ENCODE data around the gene CBARP. TPM values are rescaled to one million over a fixed set of nuclear protein-coding genes. Genes with fewer than 3 reads are reported as not detected.
A peak's percentile ranks its signal among the peaks of the same experiment; 100 is the strongest.

Gene CBARP
- total and polyA plus RNA-seq, 2 of the 13 experiments (the other 11 are each of a cell fraction or from before 2014, with no cell fraction given), result 1.2 to 1.4 TPM

GRCh38 chr19:1266129-1266915 is 28.5 kb upstream of the CBARP start (continued):
- TF ChIP-seq ZNF782 (CRISPR knock-in tag; IDR thresholded peaks at IDR 0.05; ENCODE audit: borderline replicate concordance) (no peak), MIXL1 (CRISPR knock-in tag; IDR thresholded peaks at IDR 0.05) (no peak; the same call in 1 of the 2 replicates), ZNF616 (CRISPR knock-in tag; IDR thresholded peaks at IDR 0.05; ENCODE audit: low read depth) (0 out of 2 replicates have a peak, but pooled peaks have one; percentile 57), ZNF326 (CRISPR knock-in tag; IDR thresholded peaks at IDR 0.05; ENCODE audit: borderline replicate concordance) (no peak), YEATS4 (CRISPR knock-in tag; IDR thresholded peaks at IDR 0.05; ENCODE audit: borderline replicate concordance) (peak; percentile 62), NFYC (CRISPR knock-in tag; IDR thresholded peaks at IDR 0.05) (peak; percentile 21; the same call in 1 of the 2 replicates), AKAP8 (CRISPR knock-in tag; IDR thresholded peaks at IDR 0.05) (peak; percentile 86; the same call in 1 of the 2 replicates), SATB2 (CRISPR knock-in tag; IDR thresholded peaks at IDR 0.05) (no peak), ZSCAN5A (CRISPR knock-in tag; IDR thresholded peaks at IDR 0.05; ENCODE audit: borderline replicate concordance) (peak; percentile 36; the same call in 1 of the 2 replicates), KLF13 (CRISPR knock-in tag; IDR thresholded peaks at IDR 0.05) (no peak), SMYD3 (CRISPR knock-in tag; IDR thresholded peaks at IDR 0.05) (no peak), ATF7-NPFF (CRISPR knock-in tag; IDR thresholded peaks at IDR 0.05; ENCODE audit: low read depth) (no peak), TOE1 (CRISPR knock-in tag; IDR thresholded peaks at IDR 0.05) (no peak), RNF2 (conservative IDR thresholded peaks at IDR 0.05; ENCODE audit: low read depth) (no peak), TFDP1 (CRISPR knock-in tag; IDR thresholded peaks at IDR 0.05; ENCODE audit: borderline replicate concordance) (peak; percentile 50; the same call in 1 of the 2 replicates), EZH2 (conservative IDR thresholded peaks at IDR 0.05; ENCODE audit: low read depth, low read length) (no peak), ZNF788 (CRISPR knock-in tag; IDR thresholded peaks at IDR 0.05; ENCODE audit: borderline replicate concordance) (peak; percentile 73), ZNF878 (CRISPR knock-in tag; IDR thresholded peaks at IDR 0.05) (no peak), TRIM24 (CRISPR knock-in tag; IDR thresholded peaks at IDR 0.05) (no peak), E2F2 (CRISPR knock-in tag; IDR thresholded peaks at IDR 0.05; ENCODE audit: borderline replicate concordance) (no peak), SNAPC4 (CRISPR knock-in tag; IDR thresholded peaks at IDR 0.05) (no peak)
